SJSA1 (cell line): Measurements from ENCODE around the gene ATP2C2. TPM values are rescaled to one million over a fixed set of nuclear protein-coding genes. Genes with fewer than 3 reads are reported as not detected.

ENCODE experiments used
- DNase-seq, 2 experiments: peaks; one replicate each; pipeline ENCODE4 v3.0.0-alpha.2; 2015 to 2020; ENCODE audit warnings: low spot score in 2 of 2, low read depth in 1 of 2
- H3K27ac ChIP-seq: fragments of 250-450 bp; sonication (Bioruptor Pico); 2 replicates; pipeline ENCODE4 v1.5.1; 2020; ENCODE audit warnings: mild to moderate bottlenecking, moderate library complexity
- H3K27me3 ChIP-seq: fragments of 250-450 bp; sonication (Bioruptor Pico); replicated peaks from 2 replicates; pipeline ENCODE4 v1.5.1; 2020; ENCODE audit warnings: mild to moderate bottlenecking, moderate library complexity
- H3K36me3 ChIP-seq: fragments of 250-450 bp; sonication (Bioruptor Pico); 2 replicates; pipeline ENCODE4 v1.5.1; 2020; ENCODE audit warnings: mild to moderate bottlenecking
- H3K4me1 ChIP-seq: fragments of 250-450 bp; sonication (Bioruptor Pico); replicated peaks from 2 replicates; pipeline ENCODE4 v1.6.1; 2021; ENCODE audit warnings: mild to moderate bottlenecking
- H3K4me3 ChIP-seq: fragments of 250-450 bp; sonication (Bioruptor Pico); 2 replicates; pipeline ENCODE4 v1.5.1; 2020; ENCODE audit warnings: mild to moderate bottlenecking
- H3K9me3 ChIP-seq: fragments of 250-450 bp; sonication (Bioruptor Pico); replicated peaks from 2 replicates; pipeline ENCODE4 v1.5.1; 2020; ENCODE audit warnings: mild to moderate bottlenecking
- total RNA-seq: library from RNA; depleted of rRNA; stranded (reverse); fragments of >200 nt; shearing (Covaris generic); gene quantifications from 2 replicates; pipeline ENCODE4 v1.2.3, GENCODE V29; 2014

The ATP2C2 gene
- total RNA-seq, 1 experiment from 2014 or later, result not detected

DNA sequence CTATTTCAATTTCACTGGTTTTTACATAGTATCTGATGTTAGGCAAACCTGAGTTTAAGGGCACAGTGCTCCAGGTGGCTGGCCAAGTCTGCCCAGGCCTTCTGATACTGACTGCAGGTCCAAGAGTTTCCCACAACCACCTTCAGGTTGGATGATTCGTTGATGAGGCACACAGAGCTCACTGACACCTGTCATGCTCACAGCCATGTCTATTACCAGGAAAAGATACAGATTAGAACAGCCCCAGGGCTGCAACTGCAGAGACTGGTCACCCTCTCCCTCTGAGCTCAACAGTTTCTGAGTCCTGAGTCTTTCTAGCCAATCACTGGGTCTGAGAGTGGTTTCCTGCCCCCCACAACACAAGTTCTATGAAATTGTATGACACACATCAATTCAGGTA lies 98.9 kb downstream of the ATP2C2 start:
- Histone ChIP-seq H3K4me1 (no peaks in the 10 kb centered on the region), H3K27me3 (no peaks in the 10 kb centered on the region; the same call in 1 of the 2 replicates), H3K4me3 (no peak overlapping the region), H3K27ac (no peak overlapping the region), H3K9me3 (peaks cover 12% of the 10 kb centered on the region), H3K36me3 (peaks cover 31% of the 10 kb centered on the region)
- DNase-seq, result no peak

DNA sequence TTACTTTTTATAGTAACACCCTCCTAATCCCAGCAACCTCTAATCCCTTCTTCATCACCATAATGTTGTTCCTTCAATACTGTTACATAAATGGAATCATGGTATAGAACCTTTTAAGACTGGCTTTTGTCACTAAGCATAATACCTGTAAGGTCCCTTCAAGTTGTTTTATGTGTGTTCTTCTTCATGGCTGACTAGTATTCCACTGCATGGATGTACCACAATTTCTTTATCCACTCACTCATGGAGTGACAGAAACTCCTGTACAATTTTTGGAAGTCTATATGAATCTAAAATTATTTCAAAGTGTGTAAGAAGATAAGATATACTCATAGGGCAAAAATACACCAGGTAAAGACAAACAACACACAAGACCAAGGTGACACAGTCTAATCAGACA lies 99.4 kb downstream of the ATP2C2 start:
- Histone ChIP-seq H3K27ac (no peak overlapping the region), H3K27me3 (no peaks in the 10 kb centered on the region; the same call in 1 of the 2 replicates), H3K4me3 (no peak overlapping the region), H3K36me3 (peaks cover 26% of the 10 kb centered on the region), H3K4me1 (no peaks in the 10 kb centered on the region), H3K9me3 (peaks cover 12% of the 10 kb centered on the region)
- DNase-seq, result no peak

DNA sequence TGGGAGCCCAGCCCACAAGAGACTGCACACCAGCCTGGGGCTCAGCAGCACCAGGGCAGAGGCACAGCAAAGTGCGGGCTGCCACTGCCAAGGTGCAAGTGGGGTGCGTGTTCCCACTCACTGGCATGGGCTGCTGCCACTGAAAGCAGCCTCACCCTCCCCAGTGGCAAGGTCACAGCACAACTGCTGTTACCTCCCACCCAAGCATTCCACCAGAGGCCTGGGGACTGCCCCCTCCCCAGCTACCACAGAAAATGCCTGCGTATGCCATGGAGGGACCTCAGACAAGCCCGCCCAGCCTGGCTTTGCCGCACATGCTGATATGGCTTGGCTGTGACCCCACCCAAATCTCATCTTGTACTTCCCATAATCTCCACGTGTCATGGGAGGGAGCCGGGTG lies 103.0 kb downstream of the ATP2C2 start:
- DNase-seq, result peak in 1 of 2 experiments; percentile 36
- Histone ChIP-seq H3K4me3 (no peak overlapping the region), H3K27me3 (no peaks in the 10 kb centered on the region; the same call in 1 of the 2 replicates), H3K27ac (no peak overlapping the region), H3K36me3 (peaks cover 20% of the 10 kb centered on the region), H3K4me1 (no peaks in the 10 kb centered on the region), H3K9me3 (peaks cover 12% of the 10 kb centered on the region)

GRCh38 chr16:84471966-84472365 lies 103.6 kb downstream of the ATP2C2 start:
- DNase-seq, result no peak
- Histone ChIP-seq H3K27ac (no peak overlapping the region), H3K4me3 (no peak overlapping the region), H3K4me1 (no peaks in the 10 kb centered on the region), H3K9me3 (peaks cover 12% of the 10 kb centered on the region), H3K36me3 (peaks cover 14% of the 10 kb centered on the region), H3K27me3 (no peaks in the 10 kb centered on the region; the same call in 1 of the 2 replicates)

DNA sequence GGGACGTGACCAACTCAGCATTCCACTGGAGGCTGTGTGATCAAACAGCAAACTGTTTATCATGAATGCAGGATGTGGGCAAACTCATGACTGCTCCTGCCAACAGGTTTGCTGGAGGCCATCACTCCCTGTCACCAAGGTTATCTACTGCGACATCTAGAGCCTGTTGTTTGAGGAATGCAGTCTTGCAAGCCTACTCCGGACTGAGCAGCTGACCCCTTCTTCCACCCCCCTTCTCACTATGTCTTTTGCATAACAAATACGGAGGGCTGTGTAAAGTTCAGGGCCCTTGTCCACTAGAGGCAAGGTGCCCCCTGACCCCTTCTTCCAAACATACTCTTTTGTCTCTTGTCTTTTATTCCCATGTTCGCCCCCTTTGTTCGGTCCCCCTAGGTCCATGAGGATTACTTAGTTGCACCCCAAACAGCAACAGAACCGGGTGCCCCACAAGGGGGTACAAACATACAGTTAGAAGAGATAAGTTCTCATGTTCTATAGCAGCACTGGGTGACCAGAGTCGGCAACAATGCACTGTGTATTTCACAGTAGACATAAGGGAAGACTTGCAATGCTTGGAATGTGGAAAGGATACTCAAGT lies 107.4 kb downstream of the ATP2C2 start:
- Histone ChIP-seq H3K4me1 (peaks cover 5% of the 10 kb centered on the region), H3K27ac (no peak overlapping the region), H3K36me3 (peaks cover 20% of the 10 kb centered on the region), H3K27me3 (no peaks in the 10 kb centered on the region), H3K4me3 (no peak overlapping the region), H3K9me3 (0 out of 2 replicates have a peak, but pooled peaks cover 2% of the 10 kb centered on the region)
- no peak for DNase-seq

GRCh38 chr16:84476401-84476800 lies 108.1 kb downstream of the ATP2C2 start:
- 0 out of 2 replicates have a peak, but pooled peaks cover 2% of the 10 kb centered on the region for H3K9me3 ChIP-seq
- H3K4me1 ChIP-seq, result peaks cover 5% of the 10 kb centered on the region
- no peaks in the 10 kb centered on the region for H3K27me3 ChIP-seq
- H3K36me3 ChIP-seq, result peaks cover 24% of the 10 kb centered on the region
- no peak for DNase-seq
- H3K27ac ChIP-seq, result no peak overlapping the region
- H3K4me3 ChIP-seq, result no peak overlapping the region

- no peak overlapping the region for H3K4me3 ChIP-seq
- peaks cover 5% of the 10 kb centered on the region for H3K4me1 ChIP-seq
- peaks cover 33% of the 10 kb centered on the region for H3K36me3 ChIP-seq
- no peak for DNase-seq
- no peaks in the 10 kb centered on the region for H3K27me3 ChIP-seq
- no peak overlapping the region for H3K27ac ChIP-seq
- no peaks in the 10 kb centered on the region for H3K9me3 ChIP-seq
These were observed 109.3 kb downstream of the ATP2C2 start for GRCh38 chr16:84477661-84478060.

DNA sequence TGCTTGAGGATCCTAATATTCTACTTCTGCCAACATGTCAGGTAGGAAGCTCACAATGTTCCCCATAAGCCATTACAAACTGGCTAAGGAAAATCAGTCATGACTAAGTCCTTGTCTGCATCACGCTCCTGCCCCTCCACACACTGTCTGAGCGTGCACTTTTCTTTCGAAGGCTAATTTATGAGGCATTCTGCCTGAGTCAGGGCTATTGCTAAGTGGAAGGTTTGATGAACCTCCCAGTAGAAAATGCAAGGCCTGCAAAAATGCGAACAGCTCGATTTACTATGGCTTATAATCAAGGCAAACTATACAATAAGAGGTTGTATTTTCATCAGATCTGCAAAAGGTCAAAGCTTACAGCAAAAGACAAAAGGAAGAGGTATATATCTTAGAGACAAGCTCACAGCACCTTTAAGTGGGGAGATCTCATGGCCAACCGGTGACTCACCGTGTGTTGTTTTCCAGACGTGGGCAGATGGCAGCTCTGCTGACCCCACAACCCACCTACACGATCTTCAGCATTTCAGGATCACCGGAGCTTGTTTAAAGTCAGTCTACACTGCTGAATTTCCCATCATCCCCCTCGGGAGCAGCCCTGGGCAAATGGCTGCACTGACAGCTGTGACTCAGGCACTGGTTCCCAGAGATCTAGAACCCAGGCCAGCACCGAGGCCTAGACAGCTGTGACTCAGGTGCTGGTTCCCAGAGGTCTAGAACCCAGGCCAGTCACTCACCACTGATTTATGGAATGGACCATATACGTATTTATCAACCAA lies 110.0 kb downstream of the ATP2C2 start:
- Histone ChIP-seq H3K27ac (no peak overlapping the region), H3K4me3 (no peak overlapping the region), H3K36me3 (peaks cover 40% of the 10 kb centered on the region), H3K9me3 (no peaks in the 10 kb centered on the region), H3K27me3 (no peaks in the 10 kb centered on the region), H3K4me1 (peaks cover 5% of the 10 kb centered on the region)
- DNase-seq, result no peak

DNA sequence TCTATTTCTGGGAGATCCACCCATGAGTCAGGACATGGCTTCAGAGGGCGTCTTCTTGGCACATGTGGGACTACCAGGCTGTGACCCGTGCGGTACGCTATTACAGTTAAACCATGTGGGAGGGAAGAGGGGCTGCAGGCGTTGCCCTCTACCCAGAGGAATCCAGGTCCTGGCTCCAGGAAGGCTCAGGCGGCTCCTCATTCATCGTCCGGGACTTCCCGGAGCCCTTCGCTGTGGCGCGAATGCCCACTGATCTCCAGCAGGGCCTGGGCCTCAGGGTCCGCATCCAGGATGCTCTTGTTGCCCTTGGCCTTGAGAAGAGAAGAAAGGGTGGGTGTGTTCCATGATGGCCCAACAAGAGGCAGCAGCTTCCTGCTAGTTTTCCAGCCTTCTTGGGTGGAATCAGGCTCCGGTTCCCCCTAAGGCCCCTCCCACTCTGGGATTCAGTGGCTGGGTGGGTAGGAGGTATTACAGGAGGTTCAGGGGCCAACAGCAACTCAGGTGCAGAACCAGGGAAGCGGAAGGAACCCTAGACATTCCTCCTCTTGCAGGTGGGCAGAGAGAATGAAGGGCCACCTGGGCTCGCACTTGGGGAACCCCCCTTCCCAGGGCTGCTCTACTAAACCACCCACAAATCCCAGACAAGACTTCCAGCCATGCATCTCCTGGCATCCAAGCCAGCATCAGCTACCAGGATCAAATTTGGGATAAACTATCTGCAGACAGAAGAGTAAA lies 111.5 kb downstream of the ATP2C2 start:
- no peak overlapping the region for H3K4me3 ChIP-seq
- peaks cover 5% of the 10 kb centered on the region for H3K4me1 ChIP-seq
- no peak overlapping the region for H3K27ac ChIP-seq
- no peaks in the 10 kb centered on the region for H3K27me3 ChIP-seq
- DNase-seq, result peak in 1 of 2 experiments; percentile 30
- no peaks in the 10 kb centered on the region for H3K9me3 ChIP-seq
- peaks cover 50% of the 10 kb centered on the region for H3K36me3 ChIP-seq

- Histone ChIP-seq H3K4me1 (peaks cover 5% of the 10 kb centered on the region), H3K27ac (no peak overlapping the region), H3K4me3 (no peak overlapping the region), H3K27me3 (no peaks in the 10 kb centered on the region), H3K36me3 (peaks cover 62% of the 10 kb centered on the region), H3K9me3 (no peaks in the 10 kb centered on the region)
- DNase-seq, result peak in 1 of 2 experiments; percentile 39
These were observed 112.9 kb downstream of the ATP2C2 start for GRCh38 chr16:84481051-84481735.

GRCh38 chr16:84482001-84482891 lies 113.9 kb downstream of the ATP2C2 start:
- H3K36me3 ChIP-seq, result peaks cover 72% of the 10 kb centered on the region
- H3K27ac ChIP-seq, result no peak overlapping the region
- peak in 1 of 2 experiments; percentile 41 for DNase-seq

DNA sequence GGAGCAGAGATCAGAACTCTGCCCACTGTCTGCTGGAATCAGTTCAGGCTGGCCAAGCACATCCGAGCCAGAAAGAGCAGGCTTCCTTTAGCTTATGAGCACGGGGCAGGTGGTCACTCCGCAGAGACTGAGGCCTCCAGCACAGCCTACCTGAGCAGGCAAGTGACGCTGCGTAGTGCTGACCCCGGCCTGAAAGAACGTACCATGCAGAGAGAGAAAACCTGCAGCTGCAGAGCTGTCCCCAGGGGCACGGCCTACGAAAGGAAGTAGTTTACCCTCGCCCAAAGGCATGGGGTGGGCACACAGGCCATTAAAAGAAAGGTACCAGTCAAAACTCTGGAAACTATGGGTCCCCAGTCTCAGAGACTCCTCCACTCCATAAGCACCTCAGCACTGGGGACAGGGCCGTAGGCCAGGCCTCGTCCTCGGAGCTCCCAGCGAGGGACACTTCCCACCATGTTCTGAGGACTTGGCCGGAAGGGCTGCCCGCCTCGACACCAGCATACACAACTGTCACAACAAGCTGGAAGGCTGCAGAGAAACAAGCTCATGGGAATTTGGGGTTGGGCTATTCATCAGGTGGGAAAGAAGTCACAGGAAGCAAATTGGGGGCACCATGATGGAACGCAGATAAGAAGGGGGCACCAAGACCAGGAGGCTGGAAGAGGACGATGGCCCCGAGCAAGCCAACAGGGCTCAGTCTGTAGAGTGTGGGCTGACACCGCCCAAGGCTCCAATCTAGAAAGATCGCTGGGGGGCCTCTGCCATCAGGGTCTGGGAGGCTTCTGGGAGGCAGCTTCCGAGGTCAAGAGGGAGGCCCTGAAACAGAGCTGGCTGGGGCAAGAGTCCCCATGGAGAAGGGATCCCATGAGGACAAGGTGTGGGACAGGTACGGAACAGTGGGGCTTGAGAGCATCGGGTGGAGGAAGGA lies 114.9 kb downstream of the ATP2C2 start:
- H3K4me1 ChIP-seq, result peaks cover 5% of the 10 kb centered on the region
- peaks cover 79% of the 10 kb centered on the region for H3K36me3 ChIP-seq
- DNase-seq, result peak in 1 of 2 experiments; percentile 33
- no peaks in the 10 kb centered on the region for H3K27me3 ChIP-seq
- H3K9me3 ChIP-seq, result no peaks in the 10 kb centered on the region
- no peak overlapping the region for H3K27ac ChIP-seq
- H3K4me3 ChIP-seq, result no peak overlapping the region

More at GRCh38 chr16:84482001-84482891, 113.9 kb downstream of the ATP2C2 start:
- H3K9me3 ChIP-seq, result no peaks in the 10 kb centered on the region
- no peaks in the 10 kb centered on the region for H3K27me3 ChIP-seq
- no peak overlapping the region for H3K4me3 ChIP-seq
- peaks cover 5% of the 10 kb centered on the region for H3K4me1 ChIP-seq
